Thyroid gland (tissue), 4 donors: Measurements from ENCODE around the gene FBLN5.

Source experiments
- CTCF ChIP-seq, 6 experiments: fragments of 200-600 bp in 3 of 6; fragments of 450-650 bp in 3 of 6; sonication (generic) in 3 of 6; IDR thresholded peaks; one replicate each; pipeline ENCODE4 v1.5.1; 2016 to 2019; ENCODE audit warnings: antibody characterized with exemption in 6 of 6, mild to moderate bottlenecking in 2 of 6, inconsistent platforms in 1 of 6, moderate library complexity in 1 of 6
- POLR2A ChIP-seq, 2 donors: fragments of 450-650 bp; IDR thresholded peaks; one replicate each; pipeline ENCODE4 v1.6.1; 2017; ENCODE audit warnings: antibody characterized with exemption in 2 of 2, mild to moderate bottlenecking in 2 of 2, moderate library complexity in 1 of 2

- TF ChIP-seq CTCF (IDR thresholded peaks at IDR 0.05) (no peak), POLR2A (IDR thresholded peaks at IDR 0.05) (no peak)
Measured at GRCh38 chr14:91858536-91859275, 88.8 kb downstream of the FBLN5 start.
